ENCODE measurements around the gene KANK2.

DNA sequence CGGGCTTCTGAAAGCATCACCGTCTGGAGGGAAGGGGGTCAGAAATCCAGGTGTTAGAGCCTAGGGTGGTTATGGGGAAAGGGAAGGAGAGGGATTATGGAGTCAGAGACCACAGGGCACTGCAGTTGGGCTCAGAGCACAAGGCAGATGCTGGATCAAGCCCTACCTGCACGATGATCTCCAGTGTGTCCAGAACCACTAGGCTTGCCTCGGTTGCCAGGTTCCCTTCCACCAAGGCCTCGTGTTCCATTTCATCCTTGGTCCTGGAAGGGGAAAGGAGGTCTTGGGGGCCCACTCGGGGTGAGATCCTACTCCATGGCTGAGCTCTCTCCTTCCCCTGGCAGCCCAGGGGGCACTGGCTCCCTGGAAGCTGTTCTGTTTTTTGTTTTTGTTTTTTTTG, 17.0 kb upstream of the KANK2 start:
- TF ChIP-seq NR2C2 (CRISPR knock-in tag; IDR thresholded peaks at IDR 0.05): no peak
- TF ChIP-seq, protein P1, sequence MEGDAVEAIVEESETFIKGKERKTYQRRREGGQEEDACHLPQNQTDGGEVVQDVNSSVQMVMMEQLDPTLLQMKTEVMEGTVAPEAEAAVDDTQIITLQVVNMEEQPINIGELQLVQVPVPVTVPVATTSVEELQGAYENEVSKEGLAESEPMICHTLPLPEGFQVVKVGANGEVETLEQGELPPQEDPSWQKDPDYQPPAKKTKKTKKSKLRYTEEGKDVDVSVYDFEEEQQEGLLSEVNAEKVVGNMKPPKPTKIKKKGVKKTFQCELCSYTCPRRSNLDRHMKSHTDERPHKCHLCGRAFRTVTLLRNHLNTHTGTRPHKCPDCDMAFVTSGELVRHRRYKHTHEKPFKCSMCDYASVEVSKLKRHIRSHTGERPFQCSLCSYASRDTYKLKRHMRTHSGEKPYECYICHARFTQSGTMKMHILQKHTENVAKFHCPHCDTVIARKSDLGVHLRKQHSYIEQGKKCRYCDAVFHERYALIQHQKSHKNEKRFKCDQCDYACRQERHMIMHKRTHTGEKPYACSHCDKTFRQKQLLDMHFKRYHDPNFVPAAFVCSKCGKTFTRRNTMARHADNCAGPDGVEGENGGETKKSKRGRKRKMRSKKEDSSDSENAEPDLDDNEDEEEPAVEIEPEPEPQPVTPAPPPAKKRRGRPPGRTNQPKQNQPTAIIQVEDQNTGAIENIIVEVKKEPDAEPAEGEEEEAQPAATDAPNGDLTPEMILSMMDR (IDR thresholded peaks at IDR 0.05): no peak
- TF ChIP-seq RELA (CRISPR knock-in tag; IDR thresholded peaks at IDR 0.05; ENCODE audit: borderline replicate concordance): no peak
- TF ChIP-seq MXD4 (CRISPR knock-in tag; IDR thresholded peaks at IDR 0.05; ENCODE audit: borderline replicate concordance): no peak
- TF ChIP-seq CREB1 (CRISPR knock-in tag; IDR thresholded peaks at IDR 0.05): no peak
- no peak for TF ChIP-seq CREM (CRISPR knock-in tag; IDR thresholded peaks at IDR 0.05)
- TF ChIP-seq KAT7 (CRISPR knock-in tag; IDR thresholded peaks at IDR 0.05; ENCODE audit: borderline replicate concordance): no peak
- no peak for TF ChIP-seq FOXJ3 (CRISPR knock-in tag; IDR thresholded peaks at IDR 0.05; ENCODE audit: borderline replicate concordance)
- TF ChIP-seq, protein P2, sequence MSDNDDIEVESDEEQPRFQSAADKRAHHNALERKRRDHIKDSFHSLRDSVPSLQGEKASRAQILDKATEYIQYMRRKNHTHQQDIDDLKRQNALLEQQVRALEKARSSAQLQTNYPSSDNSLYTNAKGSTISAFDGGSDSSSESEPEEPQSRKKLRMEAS (CRISPR knock-in tag; IDR thresholded peaks at IDR 0.05): no peak
- no peak for TF ChIP-seq TEAD4 (CRISPR knock-in tag; IDR thresholded peaks at IDR 0.05)
- TF ChIP-seq, protein P3, sequence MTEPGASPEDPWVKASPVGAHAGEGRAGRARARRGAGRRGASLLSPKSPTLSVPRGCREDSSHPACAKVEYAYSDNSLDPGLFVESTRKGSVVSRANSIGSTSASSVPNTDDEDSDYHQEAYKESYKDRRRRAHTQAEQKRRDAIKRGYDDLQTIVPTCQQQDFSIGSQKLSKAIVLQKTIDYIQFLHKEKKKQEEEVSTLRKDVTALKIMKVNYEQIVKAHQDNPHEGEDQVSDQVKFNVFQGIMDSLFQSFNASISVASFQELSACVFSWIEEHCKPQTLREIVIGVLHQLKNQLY (CRISPR knock-in tag; IDR thresholded peaks at IDR 0.05): no peak
- TF ChIP-seq, protein P4, sequence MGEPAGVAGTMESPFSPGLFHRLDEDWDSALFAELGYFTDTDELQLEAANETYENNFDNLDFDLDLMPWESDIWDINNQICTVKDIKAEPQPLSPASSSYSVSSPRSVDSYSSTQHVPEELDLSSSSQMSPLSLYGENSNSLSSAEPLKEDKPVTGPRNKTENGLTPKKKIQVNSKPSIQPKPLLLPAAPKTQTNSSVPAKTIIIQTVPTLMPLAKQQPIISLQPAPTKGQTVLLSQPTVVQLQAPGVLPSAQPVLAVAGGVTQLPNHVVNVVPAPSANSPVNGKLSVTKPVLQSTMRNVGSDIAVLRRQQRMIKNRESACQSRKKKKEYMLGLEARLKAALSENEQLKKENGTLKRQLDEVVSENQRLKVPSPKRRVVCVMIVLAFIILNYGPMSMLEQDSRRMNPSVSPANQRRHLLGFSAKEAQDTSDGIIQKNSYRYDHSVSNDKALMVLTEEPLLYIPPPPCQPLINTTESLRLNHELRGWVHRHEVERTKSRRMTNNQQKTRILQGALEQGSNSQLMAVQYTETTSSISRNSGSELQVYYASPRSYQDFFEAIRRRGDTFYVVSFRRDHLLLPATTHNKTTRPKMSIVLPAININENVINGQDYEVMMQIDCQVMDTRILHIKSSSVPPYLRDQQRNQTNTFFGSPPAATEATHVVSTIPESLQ (CRISPR knock-in tag; IDR thresholded peaks at IDR 0.05): no peak
- TF ChIP-seq ZNF121 (CRISPR knock-in tag; IDR thresholded peaks at IDR 0.05): no peak
